HepG2 (cell line): ENCODE data around the gene JTB. TPM values are rescaled to one million over a fixed set of nuclear protein-coding genes. Genes with fewer than 3 reads are reported as not detected.
A peak's percentile ranks its signal among the peaks of the same experiment; 100 is the strongest.

Experiments used
- ATF6 ChIP-seq: sonication (generic); formaldehyde crosslinking; conservative IDR thresholded peaks from 2 replicates; pipeline ENCODE4 v1.4.0; 2020; ENCODE audit warnings: missing genetic modification reagents
- CAMTA2 ChIP-seq: sonication (generic); formaldehyde crosslinking; IDR thresholded peaks from 2 replicates; pipeline ENCODE4 v1.4.0; 2020; ENCODE audit warnings: mild to moderate bottlenecking, missing genetic modification reagents, borderline replicate concordance
- CENPT ChIP-seq: sonication (generic); formaldehyde crosslinking; IDR thresholded peaks from 2 replicates; pipeline ENCODE4 v1.8.0; 2022; ENCODE audit warnings: low read depth, mild to moderate bottlenecking, moderate library complexity, missing genetic modification reagents
- DMAP1 ChIP-seq: IDR thresholded peaks from 2 replicates; pipeline ENCODE4 v1.6.1; 2016
- E2F5 ChIP-seq: sonication (generic); formaldehyde crosslinking; conservative IDR thresholded peaks from 2 replicates; pipeline ENCODE4 v1.4.0; 2020; ENCODE audit warnings: missing genetic modification reagents
- KDM2A ChIP-seq: sonication (generic); formaldehyde crosslinking; IDR thresholded peaks from 2 replicates; pipeline ENCODE4 v1.4.0; 2020; ENCODE audit warnings: low read depth, missing genetic modification reagents, borderline replicate concordance
- KMT2A ChIP-seq: sonication (generic); formaldehyde crosslinking; IDR thresholded peaks from 2 replicates; pipeline ENCODE4 v1.4.0; 2020; ENCODE audit warnings: missing genetic modification reagents
- MAFF ChIP-seq: IDR thresholded peaks from 2 replicates; pipeline ENCODE4 v1.6.1; 2011; ENCODE audit warnings: low read depth, low read length, improper control_type of control experiment
- MLLT10 ChIP-seq: sonication (generic); formaldehyde crosslinking; IDR thresholded peaks from 2 replicates; pipeline ENCODE4 v1.4.0; 2020; ENCODE audit warnings: missing genetic modification reagents
- NFYB ChIP-seq: sonication (generic); formaldehyde crosslinking; IDR thresholded peaks from 2 replicates; pipeline ENCODE4 v1.4.0; 2020; ENCODE audit warnings: missing genetic modification reagents
- PLSCR1 ChIP-seq: sonication (generic); formaldehyde crosslinking; IDR thresholded peaks from 2 replicates; pipeline ENCODE4 v1.5.0; 2020; ENCODE audit warnings: missing genetic modification reagents, mild to moderate bottlenecking, borderline replicate concordance
- RAD51 ChIP-seq: fragments of 450-650 bp; IDR thresholded peaks from 2 replicates; pipeline ENCODE4 v1.6.1; 2016; ENCODE audit warnings: borderline replicate concordance
- RFX5 ChIP-seq: IDR thresholded peaks from 2 replicates; pipeline ENCODE4 v1.6.1; 2011; ENCODE audit warnings: low read depth, low read length, improper control_type of control experiment
- SIX4 ChIP-seq: sonication (generic); formaldehyde crosslinking; IDR thresholded peaks from 2 replicates; pipeline ENCODE4 v1.4.0; 2020; ENCODE audit warnings: missing genetic modification reagents
- TFDP2 ChIP-seq: sonication (generic); formaldehyde crosslinking; IDR thresholded peaks from 2 replicates; pipeline ENCODE4 v1.4.0; 2020; ENCODE audit warnings: missing genetic modification reagents
- U2AF1 ChIP-seq: fragments of 200-400 bp; formaldehyde crosslinking; optimal IDR thresholded peaks from 2 replicates; pipeline ENCODE3; 2017; ENCODE audit warnings: mild to moderate bottlenecking, low read depth, low read length
- ZBTB7A ChIP-seq: sonication (generic); formaldehyde crosslinking; IDR thresholded peaks from 2 replicates; pipeline ENCODE4 v1.8.0; 2022; ENCODE audit warnings: mild to moderate bottlenecking, missing genetic modification reagents
- ZNF136 ChIP-seq: sonication (generic); formaldehyde crosslinking; IDR thresholded peaks from 2 replicates; pipeline ENCODE4 v1.8.1; 2022; ENCODE audit warnings: low read depth, mild to moderate bottlenecking, moderate library complexity, missing genetic modification reagents
- ZNF24 ChIP-seq: fragments of 450-650 bp; IDR thresholded peaks from 2 replicates; pipeline ENCODE4 v1.6.1; 2017; ENCODE audit warnings: antibody characterized with exemption, mild to moderate bottlenecking
- ZNF292 ChIP-seq: sonication (generic); formaldehyde crosslinking; IDR thresholded peaks from 2 replicates; pipeline ENCODE4 v1.8.1; 2022; ENCODE audit warnings: mild to moderate bottlenecking, low read depth, missing genetic modification reagents, borderline replicate concordance
- ZNF33A ChIP-seq: sonication (generic); formaldehyde crosslinking; IDR thresholded peaks from 2 replicates; pipeline ENCODE4 v1.5.1; 2020; ENCODE audit warnings: missing genetic modification reagents, mild to moderate bottlenecking, moderate library complexity, borderline replicate concordance
- ZNF354B ChIP-seq: sonication (generic); formaldehyde crosslinking; IDR thresholded peaks from 2 replicates; pipeline ENCODE4 v1.8.0; 2022; ENCODE audit warnings: mild to moderate bottlenecking, missing genetic modification reagents
- ZNF432 ChIP-seq: sonication (generic); formaldehyde crosslinking; IDR thresholded peaks from 2 replicates; pipeline ENCODE4 v1.5.0; 2020; ENCODE audit warnings: missing genetic modification reagents, mild to moderate bottlenecking, borderline replicate concordance
- ZNF644 ChIP-seq: IDR thresholded peaks from 2 replicates; pipeline ENCODE4 v1.6.1; 2016; ENCODE audit warnings: low read depth
- ZNF766 ChIP-seq: sonication (generic); formaldehyde crosslinking; IDR thresholded peaks from 2 replicates; pipeline ENCODE4 v1.5.0; 2020; ENCODE audit warnings: missing genetic modification reagents, borderline replicate concordance
- ZNF841 ChIP-seq: sonication (generic); formaldehyde crosslinking; IDR thresholded peaks from 2 replicates; pipeline ENCODE4 v1.8.1; 2023; ENCODE audit warnings: missing genetic modification reagents, borderline replicate concordance
- ZNF891 ChIP-seq: sonication (generic); formaldehyde crosslinking; IDR thresholded peaks from 2 replicates; pipeline ENCODE4 v1.5.0; 2020; ENCODE audit warnings: mild to moderate bottlenecking, missing genetic modification reagents
- polyA plus RNA-seq, 8 experiments: library from polyadenylated mRNA; depleted of rRNA in 3 of 8; stranded (reverse) in 7 of 8; unstranded in 1 of 8; fragments of >200 nt; fragmentation: Illumina TruSeq in 4 of 8; extraction: Trizol in 4 of 8; gene quantifications; 2 replicates each; pipeline versions ENCODE4 v1.2.1 to v1.2.3, GENCODE V29; 2011 to 2016; ENCODE audit warnings: low read depth in 4 of 8, missing spikeins in 1 of 8, mixed read lengths in 1 of 8; ENCODE audit not compliant: insufficient read depth in 1 of 8
- total RNA-seq, 5 experiments: library from RNA; depleted of rRNA; stranded (reverse); fragments of >200 nt; fragmentation: Illumina TruSeq; extraction: Trizol; gene quantifications; 2 replicates each; pipeline ENCODE4 v1.2.3, GENCODE V29; 2016; ENCODE audit warnings: low read depth in 1 of 5

JTB gene
- total and polyA plus RNA-seq, 2 of the 13 experiments (the other 11 are each of a cell fraction or from before 2014, with no cell fraction given): 96.7 to 99.2 TPM

- TF ChIP-seq SIX4 (CRISPR knock-in tag) (peak; percentile 35; the same call in 1 of the 2 replicates), ZBTB7A (CRISPR knock-in tag) (peak; percentile 75; the same call in 1 of the 2 replicates), ZNF891 (CRISPR knock-in tag) (peak; percentile 75; the same call in 1 of the 2 replicates), U2AF1 (peak; percentile 58), DMAP1 (CRISPR knock-in tag) (peak; percentile 94), PLSCR1 (no peak), CAMTA2 (CRISPR knock-in tag) (no peak), E2F5 (peak; percentile 63; the same call in 1 of the 2 replicates), RAD51 (no peak), ZNF24 (no peak; the same call in 1 of the 2 replicates), ZNF432 (CRISPR knock-in tag) (no peak), CENPT (CRISPR knock-in tag) (no peak), ZNF766 (CRISPR knock-in tag) (peak; percentile 87; the same call in 1 of the 2 replicates), NFYB (no peak; the same call in none of the 2 replicates), TFDP2 (CRISPR knock-in tag) (no peak), ATF6 (CRISPR knock-in tag) (peak; percentile 30; the same call in 1 of the 2 replicates), KDM2A (CRISPR knock-in tag) (peak; percentile 88), ZNF33A (CRISPR knock-in tag) (0 out of 2 replicates have a peak, but pooled peaks have one; percentile 67), MLLT10 (CRISPR knock-in tag) (no peak), ZNF644 (CRISPR knock-in tag) (peak; percentile 46; the same call in 1 of the 2 replicates), KMT2A (CRISPR knock-in tag) (peak; percentile 72; the same call in 1 of the 2 replicates), RFX5 (peak; percentile 47), ZNF136 (CRISPR knock-in tag) (no peak), ZNF841 (no peak), ZNF292 (peak; percentile 43; the same call in 1 of the 2 replicates), ZNF354B (CRISPR knock-in tag) (no peak), MAFF (no peak)
These were observed 13.1 kb upstream of the JTB start, which contains the start of gene RPS27 (continued) for GRCh38 chr1:153990468-153991150.
